ENCODE results near the gene GCN1. TPM values are rescaled to one million over a fixed set of nuclear protein-coding genes. Genes with fewer than 3 reads are reported as not detected.

GCN1 gene
- total RNA-seq, 1 donor from 2014 or later = 77.2 TPM

- TF ChIP-seq, protein P1, sequence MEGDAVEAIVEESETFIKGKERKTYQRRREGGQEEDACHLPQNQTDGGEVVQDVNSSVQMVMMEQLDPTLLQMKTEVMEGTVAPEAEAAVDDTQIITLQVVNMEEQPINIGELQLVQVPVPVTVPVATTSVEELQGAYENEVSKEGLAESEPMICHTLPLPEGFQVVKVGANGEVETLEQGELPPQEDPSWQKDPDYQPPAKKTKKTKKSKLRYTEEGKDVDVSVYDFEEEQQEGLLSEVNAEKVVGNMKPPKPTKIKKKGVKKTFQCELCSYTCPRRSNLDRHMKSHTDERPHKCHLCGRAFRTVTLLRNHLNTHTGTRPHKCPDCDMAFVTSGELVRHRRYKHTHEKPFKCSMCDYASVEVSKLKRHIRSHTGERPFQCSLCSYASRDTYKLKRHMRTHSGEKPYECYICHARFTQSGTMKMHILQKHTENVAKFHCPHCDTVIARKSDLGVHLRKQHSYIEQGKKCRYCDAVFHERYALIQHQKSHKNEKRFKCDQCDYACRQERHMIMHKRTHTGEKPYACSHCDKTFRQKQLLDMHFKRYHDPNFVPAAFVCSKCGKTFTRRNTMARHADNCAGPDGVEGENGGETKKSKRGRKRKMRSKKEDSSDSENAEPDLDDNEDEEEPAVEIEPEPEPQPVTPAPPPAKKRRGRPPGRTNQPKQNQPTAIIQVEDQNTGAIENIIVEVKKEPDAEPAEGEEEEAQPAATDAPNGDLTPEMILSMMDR (IDR thresholded peaks at IDR 0.05) = no peak
- ATAC-seq (no peak), DNase-seq (no peak)
- no peaks in the 10 kb centered on the region for H3K27me3 ChIP-seq
- H3K4me1 ChIP-seq = peaks cover 100% of the 10 kb centered on the region
- H3K4me3 ChIP-seq = no peak overlapping the region
- no peaks in the 10 kb centered on the region for H3K9me3 ChIP-seq
- peak overlapping the region; percentile 85 for H3K27ac ChIP-seq
- no peaks in the 10 kb centered on the region for H3K36me3 ChIP-seq
- intact Hi-C loops (cut with DNase I) = no loop called here
Measured at GRCh38 chr12:120235369-120236323, 41.1 kb upstream of the GCN1 start.

GRCh38 chr12:120234643-120235368 lies 40.3 kb upstream of the GCN1 start:
- Histone ChIP-seq H3K4me3 (no peak overlapping the region), H3K27ac (peak overlapping the region; percentile 85), H3K9me3 (no peaks in the 10 kb centered on the region), H3K36me3 (no peaks in the 10 kb centered on the region), H3K27me3 (no peaks in the 10 kb centered on the region), H3K4me1 (peaks cover 100% of the 10 kb centered on the region)
- intact Hi-C loops (cut with DNase I) = no loop called here
- peak; percentile 81 for ATAC-seq
- peak; percentile 81 for DNase-seq
- TF ChIP-seq, protein P1 (IDR thresholded peaks at IDR 0.05) = peak; percentile 42

DNA sequence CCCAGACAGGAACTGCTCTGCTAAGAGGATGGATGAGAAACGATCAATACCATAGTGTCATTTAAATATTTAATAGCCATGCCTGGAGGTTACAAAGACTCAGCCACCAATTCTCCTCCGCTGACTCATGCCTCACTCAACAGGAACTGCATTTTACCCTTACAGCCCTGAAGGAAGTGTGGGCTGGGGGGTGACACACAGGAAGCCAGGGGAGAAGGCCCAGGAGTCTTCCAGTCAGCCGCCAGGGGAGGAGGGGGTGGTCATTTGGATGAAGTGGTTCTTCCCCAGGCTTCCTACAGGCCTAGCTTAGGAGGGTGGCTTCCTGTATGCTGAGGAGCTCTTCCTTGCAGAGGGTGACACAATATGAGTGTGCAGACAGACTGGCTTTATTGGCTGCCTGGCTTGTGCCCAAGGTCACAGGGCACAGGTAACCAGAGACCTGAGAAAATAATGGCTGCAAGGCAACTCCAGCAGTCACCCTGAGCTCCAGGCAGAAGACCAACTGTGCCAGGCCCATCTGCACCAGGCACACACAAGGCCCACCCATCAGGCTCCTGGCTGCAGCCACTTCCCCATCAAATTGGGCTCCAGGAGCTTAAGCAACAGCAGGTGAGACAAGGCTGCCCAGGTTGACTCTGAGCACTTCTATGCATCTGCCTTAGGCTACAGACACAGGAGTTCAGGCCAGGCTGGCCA lies 36.9 kb upstream of the GCN1 start:
- H3K27me3 ChIP-seq = no peaks in the 10 kb centered on the region
- peak; percentile 31 for ATAC-seq
- H3K4me1 ChIP-seq = peaks cover 95% of the 10 kb centered on the region
- no peaks in the 10 kb centered on the region for H3K9me3 ChIP-seq
- DNase-seq = no peak
- peak overlapping the region; percentile 77 for H3K27ac ChIP-seq
- H3K4me3 ChIP-seq = no peak overlapping the region
- TF ChIP-seq, protein P1 (IDR thresholded peaks at IDR 0.05) = no peak
- intact Hi-C loops (cut with DNase I) = no loop called here
- no peaks in the 10 kb centered on the region for H3K36me3 ChIP-seq

GRCh38 chr12:120230974-120231315 lies 36.4 kb upstream of the GCN1 start:
- H3K27me3 ChIP-seq = no peaks in the 10 kb centered on the region
- intact Hi-C loops (cut with DNase I) = no loop called here
- no peak overlapping the region for H3K4me3 ChIP-seq

More at GRCh38 chr12:120230974-120231315, 36.4 kb upstream of the GCN1 start:
- no peak for ATAC-seq
- Histone ChIP-seq H3K4me1 (peaks cover 95% of the 10 kb centered on the region), H3K9me3 (no peaks in the 10 kb centered on the region), H3K27ac (peak overlapping the region; percentile 77), H3K36me3 (no peaks in the 10 kb centered on the region)
- DNase-seq = no peak
- TF ChIP-seq, protein P1 (IDR thresholded peaks at IDR 0.05) = no peak

Measured in upper lobe of right lung (tissue), 1 donor.